Measurements from ENCODE around the gene ADARB2.

Gene ADARB2

DNA sequence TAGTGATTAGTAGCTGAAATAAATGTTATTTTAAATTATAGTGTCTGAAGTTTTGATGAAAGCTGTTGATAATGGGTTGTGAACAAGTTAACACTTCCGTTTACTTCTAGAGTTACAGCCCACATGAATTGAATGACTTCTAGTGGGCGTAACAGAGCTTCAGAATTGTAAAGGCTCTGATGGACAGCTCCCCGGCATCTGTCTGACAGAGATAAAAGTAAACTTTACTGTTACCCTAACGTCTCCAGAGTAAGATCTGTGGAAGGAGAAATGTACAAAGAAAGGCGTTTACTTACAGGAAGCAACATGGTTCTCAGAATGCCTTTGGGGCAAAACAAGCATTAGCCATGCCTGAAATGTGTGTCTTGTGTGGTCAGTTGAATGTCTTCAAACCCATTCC is 124.4 kb downstream of the ADARB2 start:
- no peak for DNase-seq (ENCODE audit: low read depth)

DNA sequence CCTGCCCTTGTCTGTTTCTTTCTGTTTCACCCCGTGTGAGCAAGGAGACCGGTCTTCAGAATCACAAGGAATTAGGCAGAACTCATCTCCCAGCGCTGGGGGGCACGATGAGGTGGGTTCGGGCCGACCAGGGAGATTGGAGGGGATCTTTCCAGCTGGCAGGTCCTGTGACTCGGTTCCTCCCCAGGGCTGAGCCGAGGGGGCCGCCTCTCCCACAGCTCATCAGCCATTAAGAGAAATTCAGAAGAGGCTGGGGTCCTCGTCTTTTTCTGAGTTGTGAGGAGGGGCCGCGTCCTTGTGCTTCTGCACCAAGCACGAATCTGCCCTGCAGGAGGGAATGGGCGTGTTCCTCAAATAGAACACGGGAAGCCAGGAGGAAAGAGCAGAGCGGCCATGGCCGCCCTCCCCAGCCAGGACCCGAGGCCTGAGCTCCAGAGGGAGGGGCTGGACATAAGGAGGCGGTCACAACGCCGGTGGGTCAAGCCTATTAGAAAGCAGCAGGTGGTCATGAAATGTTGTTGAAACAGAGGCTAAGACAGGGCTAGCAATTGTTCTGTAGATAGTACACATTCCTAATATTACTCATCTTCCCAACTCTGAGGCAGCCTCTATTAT is 125.3 kb downstream of the ADARB2 start:
- no peak for DNase-seq (ENCODE audit: low read depth)

DNA sequence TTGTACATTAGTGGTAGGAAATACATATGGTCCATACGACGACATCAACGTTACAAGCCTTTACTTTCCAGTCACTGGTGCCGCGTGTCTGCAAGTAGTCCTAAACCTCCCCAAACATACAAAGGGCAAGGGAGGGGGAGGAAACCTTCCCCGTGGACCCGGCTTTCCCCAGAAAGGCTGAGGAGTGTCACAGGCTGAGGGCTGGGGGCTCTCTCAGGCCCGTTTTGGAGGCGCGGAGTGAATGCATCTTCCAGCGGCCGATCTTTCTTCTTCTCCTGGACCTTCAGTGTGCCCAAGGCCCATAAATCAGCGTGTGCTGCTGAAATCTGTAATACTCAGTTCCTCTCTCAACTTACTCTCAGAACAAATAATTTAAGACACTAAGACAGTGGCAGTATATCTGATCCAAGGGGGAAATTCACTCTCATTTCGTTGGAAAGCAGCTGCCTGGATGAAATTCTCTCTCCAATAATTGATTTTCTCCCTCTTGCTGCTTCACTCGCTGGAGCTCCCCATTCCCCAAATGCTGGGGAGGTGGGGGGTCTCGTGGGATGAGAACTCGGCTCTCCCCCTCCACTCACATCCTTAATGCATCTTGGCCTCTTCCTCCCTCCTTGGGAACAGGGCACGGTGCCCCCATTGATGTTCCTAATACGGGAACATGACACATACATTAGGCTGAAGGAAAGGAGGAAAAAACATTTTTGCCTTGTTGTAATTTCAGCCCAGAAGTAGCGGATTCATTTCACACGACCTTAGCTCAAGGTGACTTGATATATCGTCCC is 126.1 kb downstream of the ADARB2 start:
- DNase-seq (ENCODE audit: low read depth): no peak

GRCh38 chr10:1609648-1609970 is 127.7 kb downstream of the ADARB2 start:
- no peak for DNase-seq (ENCODE audit: low read depth)

GRCh38 chr10:1608851-1609647 is 128.3 kb downstream of the ADARB2 start:
- DNase-seq (ENCODE audit: low read depth): no peak

GRCh38 chr10:1608408-1608807 is 128.9 kb downstream of the ADARB2 start:
- DNase-seq (ENCODE audit: low read depth): no peak

DNA sequence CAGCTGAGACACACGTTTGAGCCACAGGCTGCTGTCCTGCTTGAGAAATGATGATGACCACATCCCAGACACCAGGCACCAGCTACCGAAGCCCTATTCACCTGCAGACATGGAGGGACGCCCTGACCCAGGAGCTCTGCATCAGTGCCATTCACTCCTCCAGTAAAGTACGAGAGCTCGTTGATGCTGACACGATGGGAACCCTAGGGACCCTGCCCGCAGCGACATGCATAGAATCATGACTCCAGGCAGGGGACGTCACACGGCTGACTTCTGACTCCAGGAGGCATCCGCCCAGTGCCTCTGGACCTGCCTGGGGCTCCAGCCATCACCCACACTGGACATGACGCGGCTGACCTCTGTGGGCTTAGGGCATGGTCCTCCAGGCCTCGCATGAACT is 129.9 kb downstream of the ADARB2 start:
- DNase-seq (ENCODE audit: low read depth): no peak

GRCh38 chr10:1605999-1606940 is 131.1 kb downstream of the ADARB2 start:
- DNase-seq (ENCODE audit: low read depth): no peak

- DNase-seq (ENCODE audit: low read depth): no peak
These were observed 132.2 kb downstream of the ADARB2 start for GRCh38 chr10:1605121-1605520.

DNA sequence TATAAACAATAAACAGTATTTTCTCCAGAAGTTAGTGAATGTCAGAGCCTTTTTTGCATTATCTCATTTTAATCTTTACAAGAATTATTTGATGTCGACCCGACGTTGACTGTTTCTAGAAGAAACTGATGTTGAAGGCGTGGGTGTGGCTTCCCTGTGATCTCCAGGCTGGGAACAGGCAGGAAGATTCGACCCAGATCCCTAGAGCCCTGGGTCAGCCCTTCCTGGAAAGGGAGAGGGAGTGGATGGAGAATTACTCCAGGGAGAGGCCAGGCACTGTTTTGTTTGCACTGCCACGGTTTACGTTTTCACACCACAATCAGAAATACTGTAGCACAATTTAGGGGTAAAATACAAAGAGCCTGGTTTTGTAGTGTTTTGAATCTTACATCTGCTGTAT is 133.1 kb downstream of the ADARB2 start:
- DNase-seq (ENCODE audit: low read depth): no peak

DNA sequence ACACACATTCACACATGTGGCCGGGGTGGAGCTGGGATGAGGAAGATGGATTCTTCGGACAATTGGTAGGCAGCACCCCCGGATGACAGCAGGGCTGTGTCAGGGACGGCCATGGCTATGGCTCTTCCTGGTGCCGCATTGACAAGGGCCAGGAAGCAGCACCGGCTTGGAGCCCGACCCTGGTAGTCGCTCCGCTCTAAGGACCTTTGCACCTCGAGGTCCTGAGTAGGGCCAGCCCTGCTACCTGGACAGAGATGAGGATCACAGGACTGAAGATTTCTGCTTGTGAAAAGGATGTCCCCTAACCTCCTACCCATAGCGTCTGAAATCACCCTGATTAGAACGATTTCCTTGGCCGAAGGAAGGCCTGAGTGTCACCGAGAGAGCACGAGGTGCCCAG is 134.1 kb downstream of the ADARB2 start:
- DNase-seq (ENCODE audit: low read depth): no peak

DNA sequence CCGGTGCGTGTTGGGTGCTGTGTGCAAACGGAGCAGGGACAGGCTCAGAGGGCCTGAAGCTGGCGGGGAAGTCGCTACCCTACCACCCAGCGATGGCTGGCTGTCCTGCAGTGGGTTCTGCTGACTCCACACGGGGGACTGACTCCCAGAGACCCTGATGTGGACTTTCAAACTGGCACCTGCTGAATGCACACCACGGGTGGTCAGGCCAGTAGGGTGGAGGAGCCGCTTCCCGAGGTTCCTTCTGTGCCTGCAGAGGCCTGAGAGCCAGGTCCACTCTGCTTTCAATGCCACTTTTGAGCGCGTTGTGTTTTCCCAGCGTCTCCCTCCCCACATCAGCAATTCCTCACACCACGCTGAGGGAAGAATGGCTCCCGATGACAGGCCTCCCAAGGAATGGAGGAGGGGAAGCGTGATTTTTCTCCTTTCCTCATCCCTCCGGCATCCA is 135.3 kb downstream of the ADARB2 start:
- no peak for DNase-seq (ENCODE audit: low read depth)

GRCh38 chr10:1601406-1601805 is 135.9 kb downstream of the ADARB2 start:
- DNase-seq (ENCODE audit: low read depth): no peak

DNA sequence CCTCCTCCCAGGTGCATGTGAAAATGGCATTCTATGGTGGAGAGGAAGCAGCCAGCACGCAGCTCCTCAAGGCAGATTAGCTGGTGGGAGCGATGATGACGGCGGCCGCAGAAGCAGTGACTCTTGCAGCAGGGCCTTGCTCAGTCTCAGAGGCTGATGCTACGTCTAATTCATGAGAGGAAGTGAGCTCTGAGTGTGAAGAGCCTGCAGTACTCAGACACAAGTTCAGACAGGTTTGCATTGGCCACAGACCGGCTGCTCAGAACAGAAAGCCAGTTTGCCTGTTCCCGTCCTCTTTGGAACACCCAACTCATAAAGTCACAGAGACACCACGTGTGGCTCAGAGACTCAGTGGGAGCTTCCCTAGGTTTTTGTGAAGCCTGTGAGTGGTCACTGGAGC is 136.5 kb downstream of the ADARB2 start:
- DNase-seq (ENCODE audit: low read depth): no peak

DNA sequence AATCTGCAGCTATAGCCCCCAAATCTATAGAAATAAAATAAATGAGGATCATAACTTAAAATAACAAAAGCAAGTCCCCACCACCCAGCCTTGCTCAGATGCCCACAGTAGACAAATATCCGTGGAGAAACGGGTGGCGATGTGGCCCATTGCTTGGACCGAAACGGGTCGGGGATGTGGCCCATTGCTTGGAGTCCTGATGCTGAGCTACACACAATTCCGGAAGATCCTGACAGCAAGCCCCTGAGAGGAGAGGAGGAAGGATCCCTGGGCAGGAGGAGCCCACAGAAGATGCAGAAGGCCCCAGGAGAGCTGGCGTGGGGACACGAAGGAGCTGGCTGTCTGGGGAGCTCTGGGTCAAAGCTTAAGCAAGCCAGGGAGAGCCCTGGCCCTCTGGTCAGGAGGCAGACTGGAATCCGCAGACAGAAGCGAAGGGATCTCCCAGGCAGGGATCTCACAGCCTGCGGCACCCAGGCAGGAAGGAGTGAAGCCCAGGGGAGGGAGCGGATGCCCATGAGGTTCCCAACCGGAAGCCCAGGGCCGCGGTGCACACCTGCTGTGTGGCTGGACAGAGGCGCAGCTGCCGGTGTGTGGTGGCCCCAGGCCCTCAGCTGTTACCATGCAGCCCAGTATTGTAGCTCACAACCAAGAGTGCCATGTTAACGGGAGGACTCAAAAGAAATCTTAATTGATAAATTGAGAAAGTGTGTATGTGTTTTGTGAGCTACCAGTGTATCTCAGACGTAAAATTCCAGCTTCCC is 138.8 kb downstream of the ADARB2 start:
- DNase-seq (ENCODE audit: low read depth): no peak

DNA sequence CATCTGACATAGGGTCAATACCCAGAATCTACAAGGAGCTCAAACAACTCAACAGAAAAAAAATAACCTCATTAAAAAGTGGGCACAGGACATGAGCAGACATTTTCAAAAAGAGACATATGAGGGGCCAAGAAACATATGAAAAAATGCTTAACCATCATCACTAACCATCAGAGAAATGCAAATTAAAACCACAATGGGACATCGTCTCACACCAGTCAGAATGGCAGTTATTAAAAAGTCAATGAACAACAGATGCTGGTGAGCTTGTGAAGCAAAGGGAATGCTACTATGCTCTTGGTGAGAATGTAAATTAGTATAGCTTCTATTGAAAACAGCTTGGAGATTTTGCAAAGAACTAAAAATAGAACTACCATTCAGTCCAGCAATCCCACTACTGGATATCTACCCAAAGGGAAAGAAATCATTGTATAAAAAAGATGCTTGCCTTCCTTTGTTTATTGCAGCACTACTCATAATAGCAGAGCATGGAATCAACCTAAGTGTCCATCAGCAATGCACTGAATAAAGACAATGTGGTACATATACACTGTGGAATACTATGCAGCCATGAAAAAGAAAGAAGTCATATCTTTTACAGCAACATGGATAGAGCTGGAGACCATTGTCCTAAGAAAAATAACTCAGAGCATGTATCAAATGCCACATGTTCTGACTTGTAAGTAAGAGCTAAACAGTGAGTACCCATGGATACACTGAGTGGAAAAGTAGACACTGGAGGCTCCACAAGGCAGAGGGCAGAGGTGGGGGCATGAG is 139.8 kb downstream of the ADARB2 start:
- no peak for DNase-seq (ENCODE audit: low read depth)

DNA sequence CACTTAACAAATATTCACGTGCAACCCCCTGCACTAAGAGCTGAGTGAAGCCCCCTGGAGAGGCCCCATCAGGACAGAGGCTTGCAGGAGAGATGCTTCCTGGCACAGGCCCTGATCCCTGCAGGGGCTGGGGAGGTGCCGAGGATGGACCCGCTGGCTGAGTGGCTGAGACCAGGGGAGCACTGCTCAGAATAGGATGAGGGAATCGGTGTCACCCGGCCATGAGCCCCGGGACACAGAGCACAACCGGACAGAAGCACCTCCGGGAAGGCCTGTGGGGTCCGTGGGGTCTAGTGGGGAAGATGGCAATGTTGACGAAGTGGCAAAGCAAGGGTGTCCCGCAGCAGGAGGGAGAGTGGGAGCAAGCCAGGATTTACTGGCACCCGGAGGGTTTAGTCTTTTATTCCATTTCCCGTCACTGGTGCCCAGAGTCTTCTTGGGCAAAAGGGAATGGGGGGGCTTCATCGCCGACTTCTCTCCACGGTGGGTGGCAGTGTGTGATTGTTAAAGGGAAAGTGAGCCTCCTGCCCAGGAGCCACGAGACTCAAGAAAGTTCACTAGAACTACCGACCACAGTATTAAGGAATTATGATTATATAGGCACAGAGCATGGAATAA is 140.7 kb downstream of the ADARB2 start:
- DNase-seq (ENCODE audit: low read depth): no peak

- no peak for DNase-seq (ENCODE audit: low read depth)
These were observed 141.6 kb downstream of the ADARB2 start for GRCh38 chr10:1595726-1596125.

DNA sequence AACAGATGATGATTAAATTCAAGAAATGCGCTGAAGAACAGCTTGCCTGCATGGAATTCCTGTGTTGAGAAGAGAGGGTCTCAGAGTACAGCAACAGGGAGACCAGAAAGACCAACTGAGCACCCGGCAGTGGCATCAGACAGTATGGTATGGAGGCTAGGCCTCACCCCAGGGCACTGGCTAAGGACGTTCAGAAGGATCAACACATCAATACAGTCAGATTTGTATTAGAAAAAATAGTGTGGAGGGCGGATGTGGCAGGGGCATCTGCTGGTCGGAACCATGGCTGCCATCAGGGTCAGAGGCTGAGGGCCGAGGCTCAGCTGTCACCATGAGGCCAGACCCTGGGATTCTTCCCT is 142.1 kb downstream of the ADARB2 start:
- no peak for DNase-seq (ENCODE audit: low read depth)
